Duodenal mucosa (tissue), 2 donors: ENCODE data around the gene KCNQ2.

ENCODE experiments used
- H3K27ac ChIP-seq: one replicate; pipeline ENCODE4 v1.7.0; 2013; ENCODE audit warnings: low read depth, low read length
- H3K27me3 ChIP-seq, 2 donors: one replicate each; pipeline ENCODE4 v1.7.0; 2013; ENCODE audit warnings: low read length in 2 of 2, control low read depth in 1 of 2; ENCODE audit not compliant: insufficient read depth in 2 of 2, control insufficient read depth in 1 of 2
- H3K36me3 ChIP-seq, 2 donors: one replicate each; pipeline ENCODE4 v1.7.0; 2013; ENCODE audit warnings: low read length in 2 of 2, control low read depth in 1 of 2; ENCODE audit not compliant: insufficient read depth in 2 of 2, control insufficient read depth in 1 of 2
- H3K4me1 ChIP-seq, 2 donors: one replicate each; pipeline ENCODE4 v1.7.0; 2013; ENCODE audit warnings: low read length in 2 of 2, control low read depth in 1 of 2; ENCODE audit not compliant: insufficient read depth in 2 of 2, control insufficient read depth in 1 of 2
- H3K4me3 ChIP-seq, 2 donors: one replicate each; pipeline ENCODE4 v1.7.0; 2013; ENCODE audit warnings: low read length in 2 of 2, low read depth in 1 of 2
- H3K9ac ChIP-seq, 2 donors: one replicate each; pipeline ENCODE4 v1.7.0; 2013; ENCODE audit warnings: low read length in 2 of 2, low read depth in 1 of 2
- H3K9me3 ChIP-seq, 2 donors: one replicate each; pipeline ENCODE4 v1.7.0; 2013; ENCODE audit warnings: low read length in 2 of 2, control low read depth in 1 of 2; ENCODE audit not compliant: control insufficient read depth in 1 of 2

Gene KCNQ2

DNA sequence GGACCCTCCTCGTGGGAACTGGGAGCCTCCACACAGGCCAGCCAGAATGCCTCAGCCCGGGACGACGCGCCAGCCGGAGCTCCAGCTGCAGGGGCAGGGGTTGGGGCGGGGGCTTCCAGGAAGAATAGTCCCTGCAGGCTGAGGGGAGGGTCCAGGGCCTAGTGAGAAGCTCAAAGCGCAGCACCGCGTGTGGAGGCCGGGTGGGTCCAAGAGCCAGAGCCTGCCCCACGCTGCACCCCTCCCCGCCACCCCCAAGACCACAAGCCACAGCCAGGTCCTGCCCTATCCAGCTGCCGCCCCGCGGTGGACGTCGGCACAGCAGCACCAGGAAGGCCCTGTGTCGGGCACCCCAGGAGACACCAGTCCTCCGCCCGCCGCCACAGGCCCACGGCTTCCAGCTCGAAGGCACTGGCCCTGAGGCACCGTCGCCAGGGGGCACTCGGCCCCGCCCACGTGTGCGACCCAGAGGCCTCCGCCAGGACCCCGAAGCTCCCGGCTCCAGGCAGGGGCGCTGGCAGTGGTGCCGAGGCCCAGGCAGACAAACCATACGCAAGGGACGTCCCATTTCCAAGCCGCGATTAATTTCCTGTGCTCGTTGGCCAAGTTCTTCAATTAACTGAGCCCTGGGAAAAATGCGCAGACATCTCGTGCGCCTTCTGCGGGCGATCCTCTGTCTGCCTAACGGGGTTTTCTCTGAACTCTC lies 19.5 kb downstream of the KCNQ2 start:
- H3K9ac ChIP-seq = no peak overlapping the region
- no peaks in the 10 kb centered on the region for H3K9me3 ChIP-seq
- H3K36me3 ChIP-seq = no peaks in the 10 kb centered on the region
- no peak overlapping the region for H3K4me3 ChIP-seq
- peaks cover 4 to 24% of the 10 kb centered on the region in 2 donors for H3K27me3 ChIP-seq
- no peaks in the 10 kb centered on the region for H3K4me1 ChIP-seq
- no peak overlapping the region for H3K27ac ChIP-seq

DNA sequence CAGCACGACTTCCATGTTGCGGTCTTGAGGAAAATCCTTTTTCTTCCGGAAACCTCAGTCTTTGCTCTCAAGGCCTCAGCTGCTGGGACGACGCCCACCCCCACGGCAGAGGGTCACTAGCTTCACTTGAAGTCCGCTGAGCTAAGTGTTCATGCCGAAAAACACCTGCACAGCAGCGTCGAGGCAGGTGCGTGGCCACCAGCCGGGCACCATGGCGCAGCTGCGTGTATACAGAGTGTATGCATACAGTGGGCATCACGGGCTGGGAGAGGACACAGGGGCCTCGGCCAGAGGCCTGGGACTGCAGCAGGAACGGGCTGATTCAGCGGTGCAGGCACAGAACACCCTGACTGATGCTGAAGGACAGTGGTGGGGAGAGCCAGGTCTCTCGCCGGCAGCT lies 20.1 kb downstream of the KCNQ2 start:
- Histone ChIP-seq H3K27ac (no peak overlapping the region), H3K4me1 (no peaks in the 10 kb centered on the region), H3K9ac (no peak overlapping the region), H3K4me3 (no peak overlapping the region), H3K27me3 (peaks cover 4 to 23% of the 10 kb centered on the region in 2 donors), H3K9me3 (no peaks in the 10 kb centered on the region), H3K36me3 (no peaks in the 10 kb centered on the region)

GRCh38 chr20:63451821-63452220 lies 20.6 kb downstream of the KCNQ2 start:
- H3K4me3 ChIP-seq = no peak overlapping the region
- H3K9ac ChIP-seq = no peak overlapping the region
- H3K27ac ChIP-seq = no peak overlapping the region
- H3K4me1 ChIP-seq = no peaks in the 10 kb centered on the region
- no peaks in the 10 kb centered on the region for H3K9me3 ChIP-seq
- H3K27me3 ChIP-seq = peaks cover 4 to 22% of the 10 kb centered on the region in 2 donors
- no peaks in the 10 kb centered on the region for H3K36me3 ChIP-seq

GRCh38 chr20:63449796-63450730 lies 22.4 kb downstream of the KCNQ2 start:
- no peaks in the 10 kb centered on the region for H3K9me3 ChIP-seq
- H3K4me1 ChIP-seq = no peaks in the 10 kb centered on the region
- peaks cover 4 to 20% of the 10 kb centered on the region in 2 donors for H3K27me3 ChIP-seq
- no peak overlapping the region for H3K27ac ChIP-seq
- H3K9ac ChIP-seq = no peak overlapping the region
- no peak overlapping the region for H3K4me3 ChIP-seq
- H3K36me3 ChIP-seq = no peaks in the 10 kb centered on the region

GRCh38 chr20:63449025-63449424 lies 23.4 kb downstream of the KCNQ2 start:
- Histone ChIP-seq H3K36me3 (no peaks in the 10 kb centered on the region), H3K27me3 (peaks cover 4 to 13% of the 10 kb centered on the region in 2 donors)

GRCh38 chr20:63448031-63448430 lies 24.4 kb downstream of the KCNQ2 start:
- H3K27me3 ChIP-seq = peaks cover 4 to 13% of the 10 kb centered on the region in 2 donors
- no peak overlapping the region for H3K27ac ChIP-seq
- no peaks in the 10 kb centered on the region for H3K36me3 ChIP-seq
- H3K4me3 ChIP-seq = no peak overlapping the region
- H3K4me1 ChIP-seq = no peaks in the 10 kb centered on the region
- no peak overlapping the region for H3K9ac ChIP-seq
- no peaks in the 10 kb centered on the region for H3K9me3 ChIP-seq

More at GRCh38 chr20:63449025-63449424, 23.4 kb downstream of the KCNQ2 start:
- H3K27ac ChIP-seq = no peak overlapping the region
- no peak overlapping the region for H3K9ac ChIP-seq
- no peaks in the 10 kb centered on the region for H3K9me3 ChIP-seq
- H3K4me1 ChIP-seq = no peaks in the 10 kb centered on the region
- no peak overlapping the region for H3K4me3 ChIP-seq

DNA sequence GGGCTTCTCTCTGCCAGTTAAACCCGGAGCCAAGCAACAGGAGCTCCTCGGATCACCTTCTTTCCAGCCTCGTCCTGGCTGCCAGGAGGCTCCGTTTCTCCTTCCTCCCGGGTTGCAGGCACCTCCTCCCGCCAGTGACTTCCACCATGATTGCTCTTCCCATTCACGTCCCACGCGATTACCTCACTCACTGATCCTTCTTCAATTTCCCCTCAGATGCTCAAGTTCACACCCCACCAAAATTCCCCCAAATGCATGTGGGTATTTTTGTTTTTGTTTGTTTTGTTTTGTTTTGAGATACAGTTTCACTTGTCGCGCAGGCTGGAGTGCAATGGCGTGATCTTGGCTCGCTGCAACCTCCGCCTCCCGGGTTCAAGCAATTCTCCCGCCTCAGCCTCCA lies 25.1 kb downstream of the KCNQ2 start:
- Histone ChIP-seq H3K9me3 (no peaks in the 10 kb centered on the region), H3K36me3 (no peaks in the 10 kb centered on the region), H3K4me1 (no peaks in the 10 kb centered on the region), H3K27me3 (peaks cover 4 to 11% of the 10 kb centered on the region in 2 donors), H3K4me3 (no peak overlapping the region), H3K9ac (no peak overlapping the region), H3K27ac (no peak overlapping the region)

- no peaks in the 10 kb centered on the region for H3K36me3 ChIP-seq
- H3K9me3 ChIP-seq = no peaks in the 10 kb centered on the region
- peaks cover 4 to 11% of the 10 kb centered on the region in 2 donors for H3K27me3 ChIP-seq
- no peak overlapping the region for H3K9ac ChIP-seq
- no peak overlapping the region for H3K4me3 ChIP-seq
- H3K27ac ChIP-seq = no peak overlapping the region
- H3K4me1 ChIP-seq = no peaks in the 10 kb centered on the region
Measured at GRCh38 chr20:63446216-63447024, 26.0 kb downstream of the KCNQ2 start.

DNA sequence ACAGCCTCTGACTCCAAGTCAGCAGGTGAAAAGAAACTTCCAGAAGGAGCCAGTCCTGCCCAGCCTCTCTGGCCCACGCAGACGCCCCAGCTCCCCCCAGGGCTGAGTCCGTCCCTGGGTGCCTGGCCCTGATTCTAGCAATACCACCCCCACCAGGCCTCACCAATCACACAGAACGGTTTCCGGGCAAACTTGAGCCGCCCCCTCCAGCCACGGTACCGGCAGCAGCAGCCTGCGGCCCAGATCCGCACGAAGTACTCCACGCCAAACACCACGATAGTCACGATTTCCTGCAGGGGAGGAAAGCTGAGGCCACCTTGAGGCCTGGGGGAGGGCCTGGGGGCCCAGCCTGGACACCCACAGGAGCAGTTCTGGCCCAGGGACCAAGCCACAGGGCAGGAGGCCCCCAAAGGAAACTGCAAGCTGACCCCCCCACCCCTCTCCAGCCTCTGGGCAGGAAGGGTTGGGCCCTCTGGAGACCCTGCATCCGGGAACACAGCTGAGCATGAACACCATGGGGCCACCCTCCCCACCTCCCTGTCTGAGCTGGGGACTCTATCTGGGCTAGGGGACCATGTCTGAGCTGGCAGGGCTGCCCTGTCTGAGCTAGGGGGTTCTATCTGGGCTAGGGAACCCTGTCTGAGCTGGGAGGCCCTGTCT lies 27.2 kb downstream of the KCNQ2 start:
- Histone ChIP-seq H3K27me3 (peaks cover 4 to 11% of the 10 kb centered on the region in 2 donors), H3K9me3 (no peaks in the 10 kb centered on the region), H3K4me3 (no peak overlapping the region), H3K4me1 (no peaks in the 10 kb centered on the region), H3K27ac (no peak overlapping the region), H3K36me3 (no peaks in the 10 kb centered on the region), H3K9ac (no peak overlapping the region)
